GM19240 (cell line): ENCODE results near the gene ISG20.
A peak's percentile ranks its signal among the peaks of the same experiment; 100 is the strongest.

Source experiments
- DNase-seq: peaks from one replicate; pipeline ENCODE4 v3.0.0; 2011; ENCODE audit warnings: low spot score; ENCODE audit not compliant: insufficient read length

The ISG20 gene

DNA sequence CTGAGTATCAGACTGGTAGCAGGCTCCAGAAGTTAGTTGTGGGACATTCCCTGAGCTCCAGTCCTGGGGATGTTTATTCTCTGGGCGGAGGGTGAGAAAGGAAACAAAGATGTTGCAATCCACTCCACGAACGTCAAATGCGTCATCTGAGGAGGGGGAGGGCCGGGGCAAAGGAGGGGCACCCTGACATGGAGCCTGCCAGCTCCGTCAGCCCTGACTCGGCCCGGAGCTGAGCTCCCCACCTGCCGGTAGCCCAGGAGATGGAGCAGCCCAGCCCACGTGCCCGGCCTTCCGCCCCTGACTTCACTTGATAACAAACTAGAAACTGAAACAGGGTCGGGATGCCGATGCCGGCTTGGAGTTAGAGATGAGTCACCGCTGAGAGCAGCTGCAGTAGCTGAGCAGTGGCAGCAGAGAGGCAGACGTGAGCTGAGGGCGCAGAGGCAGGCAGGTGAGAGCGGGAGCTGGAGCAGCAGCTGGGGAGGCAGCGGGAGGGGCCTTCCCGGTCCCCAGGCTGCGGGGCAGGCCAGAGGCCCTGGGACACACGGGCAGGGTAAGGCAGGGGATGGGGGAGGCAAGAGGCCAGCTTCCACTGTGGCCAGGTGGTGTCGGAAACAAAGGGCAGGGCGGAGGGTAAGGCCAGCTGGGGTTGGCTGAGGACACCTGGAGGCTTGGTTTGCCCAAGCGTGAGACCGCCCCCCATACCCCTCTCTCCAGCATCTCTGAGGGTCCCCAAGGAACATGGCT lies at the start of gene ISG20:
ISG20 (plus strand) TSS at position 391 of the 747 bp plus-strand sequence; CDS start at position 742, 351 bp downstream.
- DNase-seq = peak; percentile 81

- DNase-seq = no peak
These were observed 48.1 kb upstream of the ISG20 start for GRCh38 chr15:88590759-88591158.

DNA sequence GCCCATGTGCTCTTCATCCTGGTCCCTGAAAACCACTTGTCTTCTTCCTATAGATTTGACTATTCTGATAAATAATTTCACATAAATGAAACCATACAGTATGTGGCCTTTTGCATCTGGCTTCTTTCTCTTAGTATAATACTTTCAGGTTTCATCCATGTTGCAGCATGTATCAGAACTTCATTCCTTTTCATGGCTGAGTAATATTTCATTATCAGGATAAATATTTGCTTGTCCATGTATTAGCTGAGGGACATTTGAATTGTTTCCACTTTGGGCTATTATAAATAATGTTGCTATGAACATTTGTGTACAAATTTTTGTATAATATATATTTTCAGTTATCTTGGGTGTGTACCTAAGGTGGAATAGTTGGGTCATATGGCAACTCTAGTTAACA lies 47.4 kb upstream of the ISG20 start:
- DNase-seq = no peak

GRCh38 chr15:88603885-88604284 lies 34.9 kb upstream of the ISG20 start:
- no peak for DNase-seq

DNA sequence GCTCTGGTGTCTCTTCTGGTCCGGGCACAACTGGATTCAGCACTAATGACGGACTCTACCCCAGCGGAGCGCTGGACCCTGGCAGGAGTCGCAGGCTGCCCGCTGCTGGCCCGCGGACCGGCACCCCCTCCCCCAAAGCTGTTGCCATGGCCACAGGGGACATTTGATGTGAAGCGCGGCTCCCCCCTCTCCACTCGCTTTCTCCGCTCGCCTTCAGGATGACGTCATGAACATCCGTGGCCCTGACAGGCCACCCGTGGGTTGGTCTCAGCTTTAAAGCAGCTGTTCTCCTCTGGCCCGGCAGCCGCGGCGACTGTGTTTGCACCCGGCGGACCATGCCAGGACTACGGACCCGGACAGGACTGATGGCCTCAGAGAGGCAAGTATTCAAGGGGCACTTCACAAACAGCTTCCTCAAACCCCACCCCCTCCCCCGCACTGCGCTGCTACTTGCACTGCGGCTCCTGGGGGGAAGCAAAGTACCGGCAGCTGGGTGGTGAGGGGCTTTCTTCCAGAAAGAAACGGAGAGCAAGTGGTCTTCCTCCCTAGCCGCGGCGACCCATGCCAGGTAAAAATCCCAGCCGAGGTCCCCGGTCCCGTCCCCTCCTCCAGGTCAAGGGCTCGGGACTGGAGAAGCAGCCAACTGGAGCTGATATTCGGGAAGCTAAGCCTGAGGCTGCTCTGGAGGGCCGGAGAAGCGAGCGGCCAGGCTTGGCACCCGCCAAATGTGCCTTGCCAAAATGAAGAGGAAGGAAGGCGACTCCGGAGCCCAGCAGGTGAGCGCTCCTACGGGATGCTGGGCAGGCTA lies 34.2 kb upstream of the ISG20 start:
- no peak for DNase-seq

- no peak for DNase-seq
These were observed 33.4 kb upstream of the ISG20 start for GRCh38 chr15:88605189-88606069.

- DNase-seq = no peak
These were observed 32.6 kb upstream of the ISG20 start for GRCh38 chr15:88606070-88606794.

GRCh38 chr15:88607951-88608350 lies 30.9 kb upstream of the ISG20 start:
- DNase-seq = no peak

DNA sequence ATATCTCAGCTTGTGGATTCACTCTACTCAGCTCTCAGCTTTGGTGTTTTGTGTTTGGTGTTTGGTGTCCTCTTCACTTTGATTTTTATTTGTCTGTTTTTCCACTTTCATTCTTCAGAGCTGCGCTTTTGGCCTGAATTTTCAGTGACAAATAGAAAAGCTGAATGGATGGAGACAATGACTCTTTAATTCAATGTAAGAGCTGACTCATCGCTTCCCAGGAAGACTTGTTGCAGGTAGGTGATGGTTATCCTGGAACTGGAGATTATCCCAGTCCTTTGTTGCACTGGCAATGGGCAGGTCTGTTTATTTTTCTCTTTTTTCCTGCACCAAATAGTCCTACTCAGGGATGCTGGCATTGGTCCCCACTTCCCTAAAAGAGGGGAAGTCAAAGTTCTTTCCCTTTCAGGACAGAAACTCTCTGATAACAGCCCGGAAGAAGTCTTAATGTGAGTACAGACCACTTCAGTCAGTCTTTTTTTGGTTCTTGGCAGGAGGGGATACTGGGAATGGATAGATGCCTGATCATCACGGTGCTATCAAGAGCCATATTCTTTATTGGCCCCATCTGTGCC lies 30.1 kb upstream of the ISG20 start:
- no peak for DNase-seq

- no peak for DNase-seq
These were observed 29.3 kb upstream of the ISG20 start for GRCh38 chr15:88609344-88610090.

- DNase-seq = no peak
These were observed 28.1 kb upstream of the ISG20 start for GRCh38 chr15:88610701-88611231.

DNA sequence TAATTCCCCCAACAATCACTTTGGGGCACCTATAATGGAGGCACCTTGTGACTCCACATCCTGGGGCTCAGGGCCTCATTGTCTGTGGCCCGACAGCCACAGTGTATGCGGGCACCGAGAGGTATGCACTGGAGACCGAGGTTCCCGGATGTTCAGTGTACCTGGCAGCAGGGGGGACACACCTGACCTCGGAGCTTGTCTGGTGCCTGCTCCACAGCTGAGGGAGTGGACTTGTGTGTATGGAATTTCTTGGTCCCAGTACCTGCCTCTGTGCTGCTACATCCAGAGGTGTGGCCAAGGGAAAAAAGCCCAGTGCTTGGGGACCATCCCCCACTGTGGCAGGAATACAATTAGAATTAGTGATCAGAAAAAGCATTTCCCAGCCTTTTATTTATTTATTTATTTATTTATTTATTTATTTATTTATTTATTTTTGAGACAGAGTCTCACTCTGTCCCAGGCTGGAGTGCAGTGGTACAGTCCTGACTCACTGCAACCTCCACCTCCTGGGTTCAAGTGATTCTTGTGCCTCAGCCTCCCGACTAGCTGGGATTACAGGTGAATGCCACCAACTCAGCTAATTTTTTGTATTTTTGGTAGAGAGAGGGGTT lies 26.5 kb upstream of the ISG20 start:
- no peak for DNase-seq

DNA sequence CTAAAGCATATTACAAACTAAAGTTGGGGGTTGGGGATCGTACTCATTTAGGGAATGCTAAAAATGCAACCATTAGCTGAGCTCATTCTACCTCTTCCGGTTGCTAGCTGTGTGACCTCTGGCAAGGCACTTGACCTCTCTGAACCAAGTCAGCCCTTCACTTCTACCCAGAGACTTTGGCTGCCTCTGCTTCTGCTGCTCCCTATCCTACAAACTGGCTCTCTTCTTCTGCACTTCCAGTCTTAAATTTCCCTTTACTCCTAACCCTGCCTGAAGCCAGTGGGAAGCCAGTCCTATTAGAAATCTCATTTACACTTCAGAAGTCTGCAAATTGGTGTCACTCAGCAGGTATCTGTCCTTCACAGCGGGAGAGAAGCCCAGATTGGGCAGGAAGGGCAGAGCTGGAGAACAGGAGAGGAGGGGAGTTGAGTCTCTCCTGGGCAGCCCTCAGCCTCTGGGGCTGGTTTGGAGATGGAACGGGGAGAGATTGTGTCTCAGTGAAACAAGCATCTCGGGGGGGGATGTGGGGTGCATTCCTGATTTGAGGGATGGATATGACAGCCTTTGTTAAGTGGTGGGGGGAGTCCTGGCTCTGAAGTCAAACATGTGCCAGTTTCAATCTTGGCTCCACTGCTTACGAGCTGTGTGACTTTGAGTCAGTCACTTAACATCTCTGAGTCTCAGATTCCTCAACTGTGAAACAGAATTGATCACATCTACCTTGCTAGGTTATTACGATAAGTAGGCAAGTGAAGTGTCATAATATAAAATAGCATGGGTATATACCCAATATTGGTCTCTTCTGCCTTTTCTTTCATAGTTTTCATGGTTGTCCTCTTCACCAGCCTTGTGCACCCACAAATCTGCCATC lies 25.5 kb upstream of the ISG20 start:
- no peak for DNase-seq

GRCh38 chr15:88615303-88616107 lies 23.3 kb upstream of the ISG20 start:
- DNase-seq = no peak

DNA sequence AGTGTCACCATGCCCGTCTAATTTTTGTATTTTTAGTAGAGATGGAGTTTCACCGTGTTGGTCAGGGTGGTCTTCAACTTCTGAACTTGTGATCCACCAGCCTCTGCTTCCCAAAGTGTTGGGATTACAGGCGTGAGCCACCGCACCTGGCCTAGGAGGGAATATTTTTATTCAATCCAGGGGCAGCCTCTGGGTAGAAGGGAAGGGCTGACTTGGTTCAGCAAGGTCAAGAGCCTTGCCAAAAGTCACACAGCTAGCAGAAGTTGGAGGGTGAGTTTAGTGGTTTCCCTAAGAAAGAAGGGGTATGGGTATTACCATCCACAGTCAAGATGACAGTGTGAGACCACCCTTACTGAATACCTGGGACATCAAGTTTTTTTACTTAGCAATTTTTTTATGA lies 22.6 kb upstream of the ISG20 start:
- no peak for DNase-seq

DNA sequence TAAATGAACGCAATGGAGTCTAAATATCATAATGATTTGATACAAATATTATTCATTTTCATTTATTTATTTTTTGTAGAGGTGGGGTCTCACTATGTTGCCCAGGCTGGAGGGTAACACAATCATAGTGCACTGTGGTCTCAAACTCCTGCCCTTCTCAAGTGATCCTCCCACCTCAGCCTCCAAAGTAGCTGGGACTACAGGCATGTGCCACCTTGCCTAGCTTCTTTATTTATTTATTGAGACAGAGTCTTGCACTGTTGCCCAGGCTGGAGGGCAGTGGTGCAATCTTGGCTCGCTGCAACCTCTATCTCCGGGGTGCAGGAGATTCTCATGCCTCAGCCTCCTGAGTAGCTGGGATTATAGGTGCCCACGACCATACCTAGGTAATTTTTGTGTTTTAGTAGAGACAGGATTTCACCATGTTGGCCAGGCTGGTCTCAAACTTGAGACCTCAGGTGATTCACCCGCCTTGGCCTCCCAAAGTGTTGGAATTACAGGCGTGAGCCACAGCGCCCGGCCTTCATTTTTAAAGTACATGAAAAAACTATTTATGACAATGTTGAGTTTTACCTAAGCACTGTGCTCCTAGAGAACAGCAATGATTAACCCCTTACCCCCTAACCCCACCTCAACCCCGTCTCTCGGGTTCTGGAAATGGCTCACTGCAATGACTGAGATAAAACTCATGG lies 21.6 kb upstream of the ISG20 start:
- DNase-seq = no peak

- DNase-seq = no peak
These were observed 21.0 kb upstream of the ISG20 start for GRCh38 chr15:88617790-88618189.
